Measurements from ENCODE around the gene DNAJC18.

The DNAJC18 gene

GRCh38 chr5:139397921-139398320 lies 41.4 kb downstream of the DNAJC18 start:
- no peaks in the 10 kb centered on the region for H3K36me3 ChIP-seq (ENCODE audit: insufficient read depth, low read length)
- no peaks in the 10 kb centered on the region for H3K9me3 ChIP-seq (ENCODE audit: low read length)
- no peak overlapping the region for H3K9ac ChIP-seq (ENCODE audit: low read length)
- H3K4me3 ChIP-seq (ENCODE audit: low read depth in 1 of 2, low read length in 2 of 2): no peak overlapping the region
- peaks cover 23 to 34% of the 10 kb centered on the region in 2 donors for H3K27me3 ChIP-seq (ENCODE audit: control insufficient read depth in 1 of 2, insufficient read depth in 2 of 2, low read length in 2 of 2)
- no peak overlapping the region for H3K27ac ChIP-seq (ENCODE audit: low read depth, low read length)
- H3K4me1 ChIP-seq (ENCODE audit: insufficient read depth, low read length): peaks cover 5% of the 10 kb centered on the region

GRCh38 chr5:139396691-139397090 lies 42.6 kb downstream of the DNAJC18 start:
- Histone ChIP-seq H3K4me3 (ENCODE audit: low read depth in 1 of 2, low read length in 2 of 2) (no peak overlapping the region), H3K36me3 (ENCODE audit: insufficient read depth, low read length) (no peaks in the 10 kb centered on the region), H3K9me3 (ENCODE audit: low read length) (no peaks in the 10 kb centered on the region), H3K9ac (ENCODE audit: low read length) (no peak overlapping the region), H3K27me3 (ENCODE audit: control insufficient read depth in 1 of 2, insufficient read depth in 2 of 2, low read length in 2 of 2) (peaks cover 24 to 46% of the 10 kb centered on the region in 2 donors), H3K27ac (ENCODE audit: low read depth, low read length) (no peak overlapping the region), H3K4me1 (ENCODE audit: insufficient read depth, low read length) (peaks cover 5% of the 10 kb centered on the region)

- no peak overlapping the region for H3K4me3 ChIP-seq (ENCODE audit: low read depth in 1 of 2, low read length in 2 of 2)
- no peaks in the 10 kb centered on the region for H3K9me3 ChIP-seq (ENCODE audit: low read length)
- H3K4me1 ChIP-seq (ENCODE audit: insufficient read depth, low read length): peaks cover 5% of the 10 kb centered on the region
- H3K27me3 ChIP-seq (ENCODE audit: control insufficient read depth in 1 of 2, insufficient read depth in 2 of 2, low read length in 2 of 2): peaks cover 24 to 51% of the 10 kb centered on the region in 2 donors
- no peaks in the 10 kb centered on the region for H3K36me3 ChIP-seq (ENCODE audit: insufficient read depth, low read length)
- H3K27ac ChIP-seq (ENCODE audit: low read depth, low read length): no peak overlapping the region
- H3K9ac ChIP-seq (ENCODE audit: low read length): no peak overlapping the region
Observed at GRCh38 chr5:139395844-139396640, 43.3 kb downstream of the DNAJC18 start.

GRCh38 chr5:139394654-139395566 lies 44.4 kb downstream of the DNAJC18 start, which contains the start of gene PROB1:
Gene PROB1 (minus strand): TSS chr5:139395104. CDS start chr5:139395081, 23 bp downstream.
- Histone ChIP-seq H3K27me3 (ENCODE audit: control insufficient read depth in 1 of 2, insufficient read depth in 2 of 2, low read length in 2 of 2) (peaks cover 24 to 51% of the 10 kb centered on the region in 2 donors), H3K4me1 (ENCODE audit: insufficient read depth, low read length) (peaks cover 5% of the 10 kb centered on the region), H3K27ac (ENCODE audit: low read depth, low read length) (no peak within 1 kb of the TSS), H3K9ac (ENCODE audit: low read length) (no peak within 1 kb of the TSS), H3K9me3 (ENCODE audit: low read length) (no peaks in the 10 kb centered on the region), H3K4me3 (ENCODE audit: low read depth in 1 of 2, low read length in 2 of 2) (peak within 1 kb of the TSS; percentile 45 to 54), H3K36me3 (ENCODE audit: insufficient read depth, low read length) (no peaks in the 10 kb centered on the region)

GRCh38 chr5:139394123-139394653 lies 45.1 kb downstream of the DNAJC18 start:
- no peaks in the 10 kb centered on the region for H3K36me3 ChIP-seq (ENCODE audit: insufficient read depth, low read length)
- H3K27me3 ChIP-seq (ENCODE audit: control insufficient read depth in 1 of 2, insufficient read depth in 2 of 2, low read length in 2 of 2): peaks cover 24 to 51% of the 10 kb centered on the region in 2 donors
- H3K4me3 ChIP-seq (ENCODE audit: low read depth in 1 of 2, low read length in 2 of 2): peak overlapping the region; percentile 45 to 54
- peaks cover 5% of the 10 kb centered on the region for H3K4me1 ChIP-seq (ENCODE audit: insufficient read depth, low read length)
- H3K27ac ChIP-seq (ENCODE audit: low read depth, low read length): no peak overlapping the region
- H3K9ac ChIP-seq (ENCODE audit: low read length): no peak overlapping the region
- no peaks in the 10 kb centered on the region for H3K9me3 ChIP-seq (ENCODE audit: low read length)

GRCh38 chr5:139393497-139394122 lies 45.7 kb downstream of the DNAJC18 start:
- Histone ChIP-seq H3K4me1 (ENCODE audit: insufficient read depth, low read length) (peaks cover 5% of the 10 kb centered on the region), H3K36me3 (ENCODE audit: insufficient read depth, low read length) (no peaks in the 10 kb centered on the region), H3K27me3 (ENCODE audit: control insufficient read depth in 1 of 2, insufficient read depth in 2 of 2, low read length in 2 of 2) (peaks cover 24 to 51% of the 10 kb centered on the region in 2 donors), H3K4me3 (ENCODE audit: low read depth in 1 of 2, low read length in 2 of 2) (peak overlapping the region; percentile 45 to 54), H3K9me3 (ENCODE audit: low read length) (no peaks in the 10 kb centered on the region), H3K9ac (ENCODE audit: low read length) (no peak overlapping the region), H3K27ac (ENCODE audit: low read depth, low read length) (no peak overlapping the region)

GRCh38 chr5:139392678-139393496 lies 46.4 kb downstream of the DNAJC18 start:
- Histone ChIP-seq H3K27me3 (ENCODE audit: control insufficient read depth in 1 of 2, insufficient read depth in 2 of 2, low read length in 2 of 2) (peaks cover 24 to 51% of the 10 kb centered on the region in 2 donors), H3K27ac (ENCODE audit: low read depth, low read length) (no peak overlapping the region), H3K9ac (ENCODE audit: low read length) (no peak overlapping the region), H3K4me3 (ENCODE audit: low read depth in 1 of 2, low read length in 2 of 2) (peak overlapping the region; percentile 9 to 45), H3K36me3 (ENCODE audit: insufficient read depth, low read length) (no peaks in the 10 kb centered on the region), H3K9me3 (ENCODE audit: low read length) (no peaks in the 10 kb centered on the region), H3K4me1 (ENCODE audit: insufficient read depth, low read length) (peaks cover 5% of the 10 kb centered on the region)

- no peaks in the 10 kb centered on the region for H3K9me3 ChIP-seq (ENCODE audit: low read length)
- H3K27me3 ChIP-seq (ENCODE audit: control insufficient read depth in 1 of 2, insufficient read depth in 2 of 2, low read length in 2 of 2): peaks cover 24 to 51% of the 10 kb centered on the region in 2 donors
- H3K9ac ChIP-seq (ENCODE audit: low read length): no peak overlapping the region
- peak overlapping the region in 1 of 2 donors; percentile 45 for H3K4me3 ChIP-seq (ENCODE audit: low read depth in 1 of 2, low read length in 2 of 2)
- H3K36me3 ChIP-seq (ENCODE audit: insufficient read depth, low read length): no peaks in the 10 kb centered on the region
- peaks cover 5% of the 10 kb centered on the region for H3K4me1 ChIP-seq (ENCODE audit: insufficient read depth, low read length)
- no peak overlapping the region for H3K27ac ChIP-seq (ENCODE audit: low read depth, low read length)
Observed at GRCh38 chr5:139392324-139392677, 47.0 kb downstream of the DNAJC18 start.

GRCh38 chr5:139391570-139392323 lies 47.6 kb downstream of the DNAJC18 start:
- Histone ChIP-seq H3K9ac (ENCODE audit: low read length) (no peak overlapping the region), H3K27ac (ENCODE audit: low read depth, low read length) (no peak overlapping the region), H3K9me3 (ENCODE audit: low read length) (no peaks in the 10 kb centered on the region), H3K4me1 (ENCODE audit: insufficient read depth, low read length) (peaks cover 5% of the 10 kb centered on the region), H3K4me3 (ENCODE audit: low read depth in 1 of 2, low read length in 2 of 2) (no peak overlapping the region), H3K27me3 (ENCODE audit: control insufficient read depth in 1 of 2, insufficient read depth in 2 of 2, low read length in 2 of 2) (peaks cover 24 to 51% of the 10 kb centered on the region in 2 donors), H3K36me3 (ENCODE audit: insufficient read depth, low read length) (no peaks in the 10 kb centered on the region)
